DOHH2 (cell line): Measurements from ENCODE around the gene UGT2B7.

Experiments
- H3F3A ChIP-seq: fragments of 200-600 bp; sonication (generic), shearing (Covaris generic); 2 replicates; pipeline ENCODE4 v1.6.0; 2016; ENCODE audit warnings: antibody characterized with exemption, mild to moderate bottlenecking; ENCODE audit not compliant: control insufficient read depth, insufficient read depth
- H3K27ac ChIP-seq: fragments of 200-600 bp; sonication (generic); 2 replicates; pipeline ENCODE4 v1.5.1; 2014; ENCODE audit warnings: low read depth, mild to moderate bottlenecking, low read length, moderate library complexity
- H3K27me3 ChIP-seq: fragments of 200-600 bp; sonication (generic); 2 replicates; pipeline ENCODE4 v1.6.1; 2014; ENCODE audit warnings: mild to moderate bottlenecking, low read length, mixed read lengths; ENCODE audit not compliant: control insufficient read depth
- H3K36me3 ChIP-seq: fragments of 200-600 bp; sonication (generic); 2 replicates; pipeline ENCODE4 v1.6.1; 2014; ENCODE audit warnings: mild to moderate bottlenecking, low read length, moderate library complexity, mixed read lengths; ENCODE audit not compliant: control insufficient read depth
- H3K4me1 ChIP-seq: fragments of 200-600 bp; sonication (generic); 2 replicates; pipeline ENCODE4 v1.6.1; 2014; ENCODE audit warnings: mild to moderate bottlenecking, low read length, mixed read lengths; ENCODE audit not compliant: control insufficient read depth
- H3K4me2 ChIP-seq: fragments of 200-600 bp; sonication (generic); 2 replicates; pipeline ENCODE4 v1.6.0; 2014; ENCODE audit warnings: mild to moderate bottlenecking, low read length, moderate library complexity
- H3K4me3 ChIP-seq: fragments of 200-600 bp; sonication (generic); 2 replicates; pipeline ENCODE4 v1.5.1; 2014; ENCODE audit warnings: mild to moderate bottlenecking, low read length, mixed read lengths
- H3K79me2 ChIP-seq: fragments of 200-600 bp; sonication (generic); 2 replicates; pipeline ENCODE4 v1.6.1; 2014; ENCODE audit warnings: mild to moderate bottlenecking, low read length, mixed read lengths; ENCODE audit not compliant: control insufficient read depth
- H3K9me2 ChIP-seq: fragments of 200-600 bp; sonication (generic); replicated peaks from 2 replicates; pipeline ENCODE4 v1.6.1; 2014; ENCODE audit warnings: mild to moderate bottlenecking, low read length, mixed read lengths; ENCODE audit not compliant: control insufficient read depth
- H3K9me3 ChIP-seq: fragments of 200-600 bp; sonication (generic); 2 replicates; pipeline ENCODE4 v1.6.1; 2014; ENCODE audit warnings: antibody characterized with exemption, low read length, mixed read lengths; ENCODE audit not compliant: control insufficient read depth, insufficient read depth
- H4K20me1 ChIP-seq: fragments of 200-600 bp; sonication (generic); 2 replicates; pipeline ENCODE4 v1.6.0; 2014; ENCODE audit warnings: low read depth, mild to moderate bottlenecking, antibody characterized with exemption, low read length, moderate library complexity; ENCODE audit not compliant: control insufficient read depth, insufficient read depth
- EZH2phosphoT487 ChIP-seq: fragments of 200-600 bp; sonication (generic); IDR thresholded peaks from 2 replicates; pipeline ENCODE4 v1.6.1; 2017; ENCODE audit warnings: borderline replicate concordance, mild to moderate bottlenecking, antibody characterized with exemption, low read length, moderate library complexity, mixed read lengths
- TF ChIP-seq, protein P1 (sequence below): fragments of 200-600 bp; sonication (generic); IDR thresholded peaks from one replicate; pipeline ENCODE4 v1.5.1; 2014; ENCODE audit warnings: antibody characterized with exemption, mild to moderate bottlenecking, low read depth, low read length; ENCODE audit not compliant: poor library complexity, severe bottlenecking

Gene UGT2B7

DNA sequence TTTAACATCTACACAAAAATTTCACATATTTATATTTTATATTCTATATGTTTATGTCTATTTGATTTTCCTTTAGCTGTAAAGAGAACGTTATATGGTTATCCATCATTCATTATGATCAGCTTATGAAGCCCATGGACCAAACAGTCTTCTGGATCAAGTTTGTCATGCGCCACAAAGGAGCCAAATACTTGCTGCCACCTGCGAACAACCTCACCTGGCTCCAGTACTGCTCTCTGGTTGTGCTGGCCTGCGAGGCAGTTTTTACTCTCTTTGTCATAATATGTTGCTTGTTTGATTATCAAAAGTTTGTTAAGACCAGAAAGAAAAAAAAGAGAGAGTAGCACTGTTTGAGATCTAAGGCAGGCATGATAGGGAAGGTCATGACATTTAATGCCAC, 38.2 kb downstream of the UGT2B7 start:
- Histone ChIP-seq H3K9me2 (no peaks in the 10 kb centered on the region), H4K20me1 (no peaks in the 10 kb centered on the region), H3K27ac (no peak overlapping the region), H3K4me3 (no peak overlapping the region), H3K4me1 (no peaks in the 10 kb centered on the region), H3K36me3 (no peaks in the 10 kb centered on the region), H3K9me3 (no peaks in the 10 kb centered on the region), H3F3A (no peaks in the 10 kb centered on the region), H3K79me2 (no peaks in the 10 kb centered on the region), H3K27me3 (no peaks in the 10 kb centered on the region), H3K4me2 (no peak overlapping the region)
- TF ChIP-seq, protein P1, sequence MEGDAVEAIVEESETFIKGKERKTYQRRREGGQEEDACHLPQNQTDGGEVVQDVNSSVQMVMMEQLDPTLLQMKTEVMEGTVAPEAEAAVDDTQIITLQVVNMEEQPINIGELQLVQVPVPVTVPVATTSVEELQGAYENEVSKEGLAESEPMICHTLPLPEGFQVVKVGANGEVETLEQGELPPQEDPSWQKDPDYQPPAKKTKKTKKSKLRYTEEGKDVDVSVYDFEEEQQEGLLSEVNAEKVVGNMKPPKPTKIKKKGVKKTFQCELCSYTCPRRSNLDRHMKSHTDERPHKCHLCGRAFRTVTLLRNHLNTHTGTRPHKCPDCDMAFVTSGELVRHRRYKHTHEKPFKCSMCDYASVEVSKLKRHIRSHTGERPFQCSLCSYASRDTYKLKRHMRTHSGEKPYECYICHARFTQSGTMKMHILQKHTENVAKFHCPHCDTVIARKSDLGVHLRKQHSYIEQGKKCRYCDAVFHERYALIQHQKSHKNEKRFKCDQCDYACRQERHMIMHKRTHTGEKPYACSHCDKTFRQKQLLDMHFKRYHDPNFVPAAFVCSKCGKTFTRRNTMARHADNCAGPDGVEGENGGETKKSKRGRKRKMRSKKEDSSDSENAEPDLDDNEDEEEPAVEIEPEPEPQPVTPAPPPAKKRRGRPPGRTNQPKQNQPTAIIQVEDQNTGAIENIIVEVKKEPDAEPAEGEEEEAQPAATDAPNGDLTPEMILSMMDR, result no peak
- no peak for TF ChIP-seq EZH2phosphoT487

DNA sequence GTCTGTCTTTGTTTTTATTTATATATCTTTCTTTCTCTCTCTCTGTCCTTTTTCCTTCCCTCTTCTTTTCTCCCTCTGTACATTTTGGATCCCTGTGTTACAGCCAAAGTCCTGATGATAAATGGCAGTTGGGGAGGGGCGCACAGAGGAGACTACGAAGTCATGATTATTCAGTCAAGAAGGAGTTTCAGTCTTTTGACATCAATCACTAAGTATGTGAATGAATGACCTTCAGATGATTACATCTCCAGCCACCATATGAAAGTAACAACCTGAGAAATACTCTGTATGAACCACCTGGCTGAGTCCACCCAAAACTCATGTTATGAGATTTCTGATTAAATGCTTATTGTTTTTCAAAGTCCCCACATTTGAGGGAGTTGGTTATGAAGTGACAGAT, 45.0 kb downstream of the UGT2B7 start:
- Histone ChIP-seq H3K4me1 (no peaks in the 10 kb centered on the region), H3K9me3 (no peaks in the 10 kb centered on the region), H3K36me3 (no peaks in the 10 kb centered on the region), H3K79me2 (no peaks in the 10 kb centered on the region), H3F3A (no peaks in the 10 kb centered on the region), H4K20me1 (no peaks in the 10 kb centered on the region), H3K27ac (no peak overlapping the region), H3K27me3 (no peaks in the 10 kb centered on the region), H3K4me3 (no peak overlapping the region), H3K9me2 (no peaks in the 10 kb centered on the region), H3K4me2 (no peak overlapping the region)
- no peak for TF ChIP-seq EZH2phosphoT487
- TF ChIP-seq, protein P1, result no peak

DNA sequence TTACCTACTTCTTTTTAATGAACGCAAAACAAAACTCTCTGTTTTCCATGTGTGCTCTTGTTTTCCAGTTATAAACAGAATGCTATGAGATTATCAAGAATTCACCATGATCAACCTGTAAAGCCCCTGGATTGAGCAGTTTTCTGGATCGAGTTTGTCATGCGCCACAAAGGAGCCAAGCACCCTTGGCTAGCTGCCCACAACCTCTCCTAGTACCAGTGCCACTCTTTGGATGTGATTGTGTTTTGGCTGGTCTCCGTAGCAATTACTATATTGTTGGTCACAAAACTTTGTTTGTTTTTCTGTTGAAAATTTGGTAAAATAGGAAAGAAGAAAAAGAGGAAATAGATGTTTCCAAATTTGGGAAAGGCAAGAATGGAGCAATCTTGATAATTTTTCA, 51.1 kb downstream of the UGT2B7 start:
- no peaks in the 10 kb centered on the region for H3K9me3 ChIP-seq
- no peaks in the 10 kb centered on the region for H3K9me2 ChIP-seq
- TF ChIP-seq, protein P1, result no peak
- TF ChIP-seq EZH2phosphoT487, result no peak

DNA sequence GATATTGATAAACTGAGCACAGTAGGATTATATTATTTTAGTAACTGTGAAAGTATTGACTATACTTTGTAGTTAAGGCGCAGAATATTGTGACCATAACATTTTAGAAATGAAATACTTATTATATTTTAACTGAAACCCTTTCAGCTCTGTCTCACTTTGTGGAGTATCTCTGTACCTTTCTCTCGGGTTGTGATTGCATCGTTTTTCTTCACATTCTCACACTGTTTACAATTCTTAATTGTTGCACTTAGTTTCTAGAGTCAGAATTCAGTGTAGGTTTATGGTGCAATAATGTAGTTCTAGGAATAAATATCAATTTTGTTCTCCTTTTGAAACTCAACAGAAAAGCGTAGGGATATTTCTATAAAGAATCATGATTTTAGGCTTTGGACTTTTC, 57.7 kb downstream of the UGT2B7 start:
- H3K4me1 ChIP-seq, result no peaks in the 10 kb centered on the region
- no peak overlapping the region for H3K27ac ChIP-seq
- TF ChIP-seq EZH2phosphoT487, result no peak
- TF ChIP-seq, protein P1, result no peak
- no peaks in the 10 kb centered on the region for H3K9me2 ChIP-seq
- no peak overlapping the region for H3K4me3 ChIP-seq
- no peaks in the 10 kb centered on the region for H3K27me3 ChIP-seq
- H3K4me2 ChIP-seq, result no peak overlapping the region
- H3F3A ChIP-seq, result no peaks in the 10 kb centered on the region
- no peaks in the 10 kb centered on the region for H4K20me1 ChIP-seq
- no peaks in the 10 kb centered on the region for H3K9me3 ChIP-seq
- H3K36me3 ChIP-seq, result no peaks in the 10 kb centered on the region
- H3K79me2 ChIP-seq, result no peaks in the 10 kb centered on the region

More for the DNA sequence above, 51.1 kb downstream of the UGT2B7 start:
- Histone ChIP-seq H3K4me1 (no peaks in the 10 kb centered on the region), H3K27me3 (no peaks in the 10 kb centered on the region), H3F3A (no peaks in the 10 kb centered on the region), H4K20me1 (no peaks in the 10 kb centered on the region), H3K27ac (no peak overlapping the region), H3K36me3 (no peaks in the 10 kb centered on the region), H3K4me3 (no peak overlapping the region), H3K4me2 (no peak overlapping the region), H3K79me2 (no peaks in the 10 kb centered on the region)
